ENCODE results near the gene IGSF3.
A peak's percentile ranks its signal among the peaks of the same experiment; 100 is the strongest.
"Not testable (repeated sequence)": the region's sequence is repeated elsewhere in the genome, so short reads cannot be mapped to it uniquely, and the experiment has no call there.

Gene IGSF3

DNA sequence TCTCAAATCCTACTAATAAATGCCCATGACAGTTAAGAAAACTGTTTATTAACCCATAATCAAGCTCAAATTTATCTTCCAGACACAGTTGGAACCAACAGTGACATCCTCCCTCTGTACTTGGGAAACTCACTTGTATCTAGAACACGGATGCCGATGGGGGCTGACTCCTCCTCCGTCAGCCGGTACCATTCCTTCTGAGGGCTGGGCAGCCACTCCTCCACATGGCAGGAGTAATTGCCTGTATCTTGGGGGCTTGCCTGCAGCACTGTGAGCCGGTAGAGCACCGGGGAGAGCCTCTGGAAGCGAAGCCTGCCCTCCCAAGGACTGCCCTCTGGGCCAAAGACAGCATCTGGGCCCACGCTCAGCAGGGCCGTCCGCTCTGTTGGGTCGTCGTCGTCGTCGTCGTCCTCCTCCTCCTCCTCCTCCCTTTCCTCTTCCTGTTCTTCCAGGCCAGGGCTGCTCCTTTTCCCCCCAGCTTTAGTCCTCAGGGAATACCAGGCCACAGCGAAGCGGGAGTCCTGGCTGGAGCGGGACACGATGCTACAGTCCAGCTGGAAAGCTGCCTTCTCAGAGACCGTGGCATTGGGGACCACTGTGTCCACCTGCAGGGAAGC, 88.2 kb downstream of the IGSF3 start:
- DNase-seq (ENCODE audit: low read depth in 2 of 2), result no peak

DNA sequence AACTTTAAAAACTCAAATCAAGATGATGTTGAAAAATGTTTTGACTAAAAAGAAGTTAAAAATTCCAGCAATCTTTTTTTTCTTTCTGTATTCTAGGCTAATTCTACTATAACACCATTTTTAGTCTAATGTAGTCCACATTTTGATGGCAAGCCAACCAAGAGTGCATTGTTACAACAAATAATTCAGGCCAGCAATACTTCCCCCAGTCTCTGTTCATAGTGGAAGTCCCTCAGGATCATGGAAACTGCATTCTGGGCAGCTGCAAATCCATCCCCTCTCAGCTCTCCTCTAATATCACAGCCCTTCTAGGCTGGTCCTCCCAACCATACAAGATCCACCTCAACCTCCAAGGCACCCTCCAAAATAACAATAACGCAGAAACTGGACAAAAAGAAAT, 89.0 kb downstream of the IGSF3 start:
- no peak for DNase-seq (ENCODE audit: low read depth in 2 of 2)

DNA sequence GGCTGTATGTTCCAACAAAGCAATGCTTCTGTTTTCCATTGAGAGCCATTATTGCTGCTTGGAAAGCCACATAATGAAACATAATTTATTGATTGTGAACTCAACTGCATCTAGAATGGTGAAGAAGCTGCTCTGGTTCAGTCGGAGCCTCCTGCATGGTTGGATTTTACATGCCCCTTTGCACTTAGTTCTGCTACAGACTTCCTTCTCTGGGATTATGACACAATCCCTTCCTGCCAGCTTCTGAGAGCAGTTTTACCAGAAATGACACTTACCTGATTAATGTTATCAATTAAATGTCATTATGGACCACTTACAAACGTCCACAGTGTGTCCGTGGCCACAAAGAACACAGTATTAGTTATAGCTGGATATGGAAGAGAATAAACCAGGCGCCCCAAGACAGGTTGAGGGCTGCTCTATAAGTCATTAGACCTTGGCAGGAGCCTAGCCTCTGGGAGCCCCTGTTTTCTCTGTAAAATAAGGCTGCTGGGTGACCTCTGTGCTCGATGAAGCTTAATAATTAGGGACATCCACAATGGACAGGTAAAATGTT, 89.7 kb downstream of the IGSF3 start:
- DNase-seq (ENCODE audit: low read depth in 2 of 2), result no peak

DNA sequence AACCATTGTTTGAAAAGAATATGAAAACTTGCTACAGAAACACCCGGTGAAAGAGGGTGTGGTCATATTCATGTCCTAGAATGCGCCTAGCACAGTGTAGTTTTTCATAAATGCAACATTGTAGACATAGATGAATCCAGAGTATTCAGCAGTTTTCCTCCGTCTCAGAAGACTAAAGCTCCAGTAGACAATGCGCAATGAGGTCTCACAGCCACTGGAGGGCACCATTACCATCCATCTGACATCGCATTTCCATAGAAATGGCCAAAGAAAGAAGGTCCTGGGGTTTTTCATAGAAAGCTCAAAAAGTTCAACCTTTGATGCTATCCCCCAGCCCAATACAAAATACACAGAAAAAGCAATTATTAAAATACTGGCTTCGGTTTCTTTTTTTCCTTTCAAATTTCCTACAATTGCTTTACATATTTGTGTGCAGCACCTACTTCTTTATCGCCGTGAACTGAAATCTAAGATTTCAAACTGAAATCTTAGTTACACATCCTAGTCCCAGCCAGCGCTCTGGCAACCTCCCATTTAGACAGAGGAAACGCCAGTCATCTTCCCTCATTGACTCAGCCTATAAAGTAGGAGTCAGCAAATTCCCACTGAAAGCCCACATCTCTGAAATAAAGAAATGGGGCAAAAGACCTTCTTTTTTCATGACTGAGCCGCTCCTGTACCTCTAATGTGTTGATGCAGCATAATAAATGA, 92.8 kb downstream of the IGSF3 start:
- peak; percentile 21 to 25 for DNase-seq (ENCODE audit: low read depth in 2 of 2)

DNA sequence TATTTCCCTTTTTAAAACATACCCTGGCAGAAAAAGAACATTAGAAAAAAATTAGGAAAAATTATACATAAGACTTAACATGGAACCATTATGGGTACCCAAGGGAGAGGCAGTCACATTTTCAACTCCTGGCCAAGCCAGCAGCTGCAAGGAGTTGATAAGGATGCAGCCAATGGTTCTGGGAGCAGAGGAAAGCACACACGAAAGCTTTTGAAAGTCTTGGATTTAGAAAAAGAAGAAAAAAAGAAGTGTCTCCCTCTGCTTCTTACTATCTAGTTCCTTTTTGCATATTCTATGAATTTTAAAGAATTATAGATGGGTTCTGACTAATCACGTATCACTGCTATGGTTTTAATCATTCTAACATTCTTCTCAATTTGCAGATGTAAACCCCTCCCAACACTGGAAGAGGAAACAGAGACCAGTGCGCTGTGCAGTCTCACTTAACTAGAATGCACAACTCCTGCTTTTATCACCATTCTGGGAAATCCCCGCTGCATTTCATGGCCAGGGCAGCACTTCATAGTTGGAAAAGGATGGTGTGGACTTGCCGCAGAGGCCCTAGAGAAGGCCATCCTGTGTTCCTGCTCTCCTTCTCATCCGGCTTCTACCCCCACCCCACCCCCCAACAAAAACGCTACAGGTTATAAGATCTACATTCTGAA, 94.0 kb downstream of the IGSF3 start:
- no peak for DNase-seq (ENCODE audit: low read depth in 2 of 2)

DNA sequence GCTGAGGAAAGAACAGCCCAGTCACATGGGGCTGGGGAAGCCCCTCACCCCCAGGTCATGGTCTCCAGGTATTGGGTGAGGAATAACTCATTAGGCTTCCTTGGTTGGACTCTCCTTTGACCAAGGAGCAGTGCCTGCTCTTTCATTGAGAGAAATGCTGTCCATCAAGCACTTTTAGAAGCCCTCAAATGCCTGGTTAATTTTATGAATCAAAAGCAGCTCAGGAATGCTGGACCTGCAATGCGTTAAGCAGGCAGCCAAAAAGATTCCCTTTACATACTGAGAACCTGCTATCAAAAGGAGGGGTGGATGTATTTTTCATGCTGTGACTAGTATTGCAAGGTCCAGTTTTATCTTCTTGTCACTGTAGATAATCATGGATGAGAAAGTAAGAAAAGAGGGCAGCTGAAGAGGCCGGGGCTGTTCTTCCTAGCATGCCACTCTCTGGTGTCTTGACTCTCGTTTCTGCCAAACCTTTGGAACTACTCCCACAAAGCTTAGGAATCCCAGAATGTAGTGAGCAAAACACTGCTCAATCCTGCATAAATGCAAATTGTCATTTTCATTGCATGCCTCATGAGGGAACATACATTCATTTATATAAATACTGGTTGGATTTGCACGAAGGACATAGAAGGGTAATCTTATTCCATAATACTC, 94.6 kb downstream of the IGSF3 start:
- no peak for DNase-seq (ENCODE audit: low read depth in 2 of 2)

DNA sequence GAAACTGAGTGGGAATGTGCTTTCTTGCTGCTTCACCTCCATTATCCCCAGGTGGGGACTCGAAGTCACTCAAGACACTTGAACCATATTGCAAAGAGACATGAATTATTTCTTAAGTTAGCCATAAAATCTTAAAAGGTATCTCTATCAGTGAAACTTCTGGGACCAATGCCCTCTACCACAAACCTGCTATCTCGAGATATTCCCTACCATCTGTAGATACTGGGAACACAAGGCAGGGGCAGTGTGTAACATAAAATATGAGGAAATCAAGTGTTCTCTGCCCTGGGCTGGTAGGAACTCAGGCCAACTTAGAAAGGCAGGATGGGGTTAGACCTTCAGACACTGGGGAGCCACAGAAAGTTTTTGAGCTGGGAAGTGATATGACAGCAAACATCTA, 95.4 kb downstream of the IGSF3 start:
- DNase-seq (ENCODE audit: low read depth in 2 of 2), result no peak

DNA sequence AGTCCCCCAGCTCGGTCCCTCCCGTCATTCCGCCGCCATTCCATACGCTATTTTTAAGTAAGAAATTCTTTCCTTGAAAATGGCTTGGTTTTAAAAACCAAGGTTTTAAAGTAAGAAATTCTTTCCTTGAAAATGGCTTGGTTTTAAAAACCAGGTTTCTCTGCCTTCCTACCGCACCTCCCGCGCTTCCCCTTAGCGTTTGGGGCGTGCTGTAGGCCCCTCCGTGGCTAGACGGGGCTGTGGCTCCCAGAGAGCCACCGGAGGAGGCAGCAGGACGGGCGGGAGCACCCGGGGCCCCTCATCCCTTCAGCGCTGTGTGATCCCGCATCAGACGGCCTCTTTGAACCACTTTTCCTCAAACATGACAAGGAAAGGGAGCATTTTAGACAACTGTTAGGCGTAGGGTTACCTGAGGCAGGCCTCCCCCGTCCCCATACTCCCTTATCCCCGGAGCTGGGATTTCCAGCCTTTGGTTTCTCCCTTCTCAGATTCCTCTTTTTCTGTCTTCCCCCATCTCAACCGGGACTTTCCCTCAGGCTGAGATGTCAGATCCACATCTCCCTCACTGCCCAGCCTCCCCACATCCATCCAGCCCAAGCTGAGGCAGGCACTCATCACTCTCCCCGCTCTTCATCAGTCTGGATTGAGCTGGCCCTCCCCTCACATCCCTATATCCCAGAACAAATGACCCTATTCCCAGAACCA, 96.2 kb downstream of the IGSF3 start:
- no peak for DNase-seq (ENCODE audit: low read depth in 2 of 2)

DNA sequence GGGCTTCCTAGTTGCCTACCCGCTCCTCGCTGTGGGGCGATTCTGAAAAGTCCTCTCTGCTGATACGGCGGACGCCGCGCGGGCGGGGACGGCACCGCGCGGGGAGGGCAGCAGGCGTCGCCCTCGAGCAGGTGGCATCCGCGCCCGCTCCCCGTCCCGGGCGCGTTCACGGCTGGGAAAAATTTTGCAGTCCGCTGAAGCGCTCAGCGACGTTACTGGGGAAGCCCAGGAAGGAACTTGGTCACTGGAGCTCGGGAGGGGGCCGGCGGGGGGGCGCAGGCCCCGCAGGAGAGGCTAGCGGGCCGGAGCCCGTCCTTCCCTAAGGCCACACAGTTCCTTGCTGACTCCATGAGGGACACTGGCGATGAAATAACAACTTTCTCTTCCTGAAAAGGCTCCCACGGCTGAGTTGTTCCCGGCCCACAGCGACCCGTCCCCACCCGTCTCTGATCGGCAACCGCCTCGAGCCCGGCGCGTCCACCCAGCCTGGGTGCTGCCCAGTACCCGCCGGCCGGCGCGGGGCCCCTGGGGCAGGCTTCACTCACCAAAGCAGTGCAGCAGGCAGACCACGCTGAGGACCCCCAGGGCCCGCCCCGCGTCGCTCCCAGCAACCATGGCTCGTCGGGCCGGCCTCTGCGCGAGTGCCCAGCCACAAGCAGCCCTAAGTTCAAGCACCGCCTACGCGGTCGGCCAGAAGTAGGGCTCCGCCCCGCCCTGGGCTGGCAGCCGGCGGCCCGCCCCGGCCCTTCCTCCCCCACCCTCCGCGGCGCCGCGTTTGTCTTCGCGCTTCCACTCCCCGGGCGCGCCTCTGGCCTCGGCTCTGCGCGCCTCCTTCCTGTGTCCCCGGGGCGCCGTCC, 96.9 kb downstream of the IGSF3 start, which contains the start of gene CD58:
TSS of gene CD58 (minus strand) at position 669 of the 857 bp plus-strand sequence. CDS start at position 615, 54 bp downstream.
- peak; percentile 86 to 89 for DNase-seq (ENCODE audit: low read depth in 2 of 2)

DNA sequence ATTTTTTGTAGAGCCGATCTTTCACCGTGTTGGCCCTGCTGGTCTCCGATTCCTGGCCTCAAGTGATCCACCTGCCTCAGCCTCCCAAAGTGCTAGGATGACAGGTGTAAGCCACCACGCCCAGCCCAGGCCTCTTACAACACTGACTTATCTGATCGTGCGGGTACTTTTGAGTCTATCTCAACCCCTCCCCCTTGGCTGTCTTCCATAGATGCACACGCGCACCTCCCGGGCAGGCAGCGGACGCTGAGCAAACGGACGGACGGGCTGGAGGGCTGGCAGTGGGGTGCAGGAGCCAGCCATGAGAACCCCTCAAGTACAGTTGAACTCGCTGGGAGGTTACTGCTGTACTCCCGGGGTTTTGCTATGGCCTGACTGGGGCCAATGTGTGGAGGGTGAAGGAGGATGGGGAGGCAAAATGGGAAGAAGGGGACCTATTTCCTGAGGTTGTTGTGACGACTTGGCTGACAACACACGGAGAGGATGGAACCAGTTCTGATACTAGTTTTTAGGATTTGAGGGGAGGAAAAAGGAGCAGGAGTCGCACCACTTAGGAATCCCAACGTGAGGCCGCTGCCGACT, 97.7 kb downstream of the IGSF3 start:
- peak; percentile 27 to 36 for DNase-seq (ENCODE audit: low read depth in 2 of 2)

DNA sequence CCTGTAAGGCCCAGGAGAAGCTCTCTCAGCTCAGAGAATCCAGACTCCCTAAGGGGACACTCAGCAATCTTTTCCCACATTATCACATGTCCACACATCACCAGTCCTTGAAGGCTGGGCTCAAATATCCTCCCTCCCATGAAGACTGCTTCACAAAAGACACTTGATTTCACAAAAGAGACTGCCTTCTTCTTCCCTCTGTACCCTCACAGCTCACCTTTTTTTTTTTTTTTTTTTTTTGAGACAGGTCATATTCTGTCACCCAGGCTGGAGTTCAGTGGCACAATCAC, 98.2 kb downstream of the IGSF3 start:
- no peak for DNase-seq (ENCODE audit: low read depth in 2 of 2)

DNA sequence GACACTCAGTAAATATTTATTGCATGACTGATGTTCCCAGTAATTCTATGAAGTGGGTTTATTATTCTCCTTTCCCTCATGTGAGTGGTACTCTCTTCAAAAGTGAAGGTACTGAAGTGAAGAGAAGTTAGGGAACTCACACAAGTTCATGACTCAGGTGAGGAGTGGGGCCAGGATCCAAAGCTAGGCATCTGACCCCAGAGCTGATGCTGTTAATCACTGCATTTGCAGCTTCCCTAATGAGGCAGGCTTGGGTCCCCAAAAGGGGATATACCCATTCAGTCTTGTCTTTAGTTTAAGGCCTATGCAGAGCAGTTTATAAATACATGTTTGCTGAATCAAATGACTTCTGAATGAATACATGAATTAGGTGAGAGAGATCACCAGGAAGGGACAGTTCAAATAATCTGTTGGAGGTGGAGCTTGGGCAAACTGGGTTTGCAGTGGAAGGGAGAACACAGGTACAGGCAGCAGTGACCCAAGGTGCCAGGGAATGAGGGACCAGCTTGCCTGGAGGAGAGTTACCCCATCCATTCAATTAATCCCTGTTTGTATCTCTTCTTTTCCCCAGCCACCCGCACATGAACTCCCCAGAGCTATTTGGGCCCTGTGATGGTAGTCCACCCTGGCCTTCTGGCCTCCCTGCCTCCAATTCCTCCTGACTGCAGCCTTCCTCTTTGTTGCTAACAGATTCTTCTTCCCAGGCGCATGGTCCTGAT, 98.7 kb downstream of the IGSF3 start:
- DNase-seq (ENCODE audit: low read depth in 2 of 2), result no peak

DNA sequence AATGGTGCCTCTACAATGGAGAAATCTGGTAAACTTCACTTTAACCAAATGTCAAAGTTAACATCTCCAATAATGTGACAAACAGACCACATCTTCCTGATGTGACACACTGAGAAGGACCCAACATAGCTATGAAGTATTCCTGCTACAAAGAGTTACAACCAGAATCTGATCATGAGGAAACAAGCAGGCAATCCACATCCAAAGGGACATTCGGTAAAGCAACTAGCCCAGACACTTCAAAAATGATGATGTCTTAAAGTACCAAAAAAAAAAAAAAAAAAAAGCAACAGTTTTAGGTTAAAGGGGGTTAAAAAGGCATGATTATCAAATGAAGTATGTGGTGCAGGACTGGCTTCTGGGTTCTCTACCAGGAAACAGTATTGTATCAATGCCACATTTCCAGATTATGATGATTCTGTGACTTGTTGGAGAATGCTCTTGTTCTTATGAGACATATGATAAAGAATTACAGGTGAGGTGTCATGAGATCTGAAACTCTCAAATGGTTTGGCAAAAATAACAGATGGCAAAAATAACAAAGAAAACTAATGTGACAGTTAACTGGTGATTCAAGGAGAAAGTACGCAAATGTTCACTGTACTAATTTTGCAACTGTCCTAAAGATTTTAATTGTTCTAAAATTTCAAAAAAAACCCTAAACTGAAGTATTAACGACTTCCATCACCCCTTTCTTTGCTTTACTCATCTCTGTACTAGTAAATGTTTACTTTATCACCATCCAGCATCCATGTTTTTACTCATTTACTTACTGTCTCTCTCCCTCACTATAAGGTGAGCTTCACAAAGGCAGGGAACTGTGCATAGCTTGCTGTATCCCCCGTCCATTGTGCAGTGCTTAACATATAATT, 99.5 kb downstream of the IGSF3 start:
- DNase-seq (ENCODE audit: low read depth in 2 of 2), result no peak

DNA sequence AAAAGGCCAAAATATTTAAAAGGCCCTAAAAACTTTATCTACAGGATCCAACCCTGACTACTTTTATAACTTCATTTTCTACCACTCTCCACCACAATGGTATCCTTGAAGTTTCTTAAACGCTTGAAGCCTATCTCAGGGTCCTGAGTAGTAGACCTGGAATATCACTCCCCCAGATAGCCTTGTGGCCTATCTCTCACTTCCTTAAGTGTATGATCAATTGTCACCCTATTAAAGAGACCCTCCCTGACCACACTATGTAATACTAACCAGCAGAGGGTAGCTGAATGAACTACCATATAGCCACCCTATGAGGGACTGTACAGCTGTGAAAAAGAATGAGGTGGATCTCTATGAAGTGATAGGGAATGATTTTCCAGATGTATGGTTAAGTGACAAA, 102.3 kb downstream of the IGSF3 start:
- no peak for DNase-seq (ENCODE audit: low read depth in 2 of 2)

DNA sequence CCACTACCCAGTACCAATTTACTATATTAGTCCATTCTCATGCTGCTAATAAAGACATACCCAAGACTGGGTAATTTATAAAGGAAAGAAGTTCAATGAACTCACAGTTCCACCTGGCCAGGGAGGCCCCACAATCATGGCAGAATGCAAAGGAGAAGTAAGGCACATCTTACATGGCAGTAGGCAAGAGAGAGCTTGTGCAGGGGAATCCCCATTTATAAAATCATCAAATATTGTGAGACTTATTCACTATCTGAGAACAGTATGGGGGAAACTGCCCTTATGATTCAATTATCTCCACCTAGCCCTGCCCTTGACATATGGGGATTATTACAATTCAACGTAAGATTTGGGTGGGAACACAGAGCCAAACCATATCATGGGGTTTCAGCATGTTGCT, 103.1 kb downstream of the IGSF3 start:
- no peak for DNase-seq (ENCODE audit: low read depth in 2 of 2)

DNA sequence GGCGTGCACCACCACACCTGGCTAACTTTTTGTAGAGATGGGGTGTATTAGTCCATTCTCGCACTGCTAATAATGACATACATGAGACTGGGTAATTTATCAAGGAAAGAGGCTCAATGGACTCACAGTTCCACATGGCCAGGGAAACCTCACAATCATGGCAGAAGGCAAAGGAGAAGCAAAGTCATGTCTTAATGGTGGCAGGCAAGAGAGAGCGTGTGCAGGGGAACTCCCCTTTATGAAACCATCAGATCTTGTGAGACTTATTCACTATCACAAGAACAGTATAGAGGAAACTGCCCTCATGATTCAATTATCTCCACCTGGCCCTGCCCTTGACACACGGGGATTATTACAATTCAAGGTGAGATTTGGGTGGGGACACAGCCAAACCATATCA, 105.1 kb downstream of the IGSF3 start:
- not testable (repeated sequence) for DNase-seq (ENCODE audit: low read depth in 2 of 2)

DNA sequence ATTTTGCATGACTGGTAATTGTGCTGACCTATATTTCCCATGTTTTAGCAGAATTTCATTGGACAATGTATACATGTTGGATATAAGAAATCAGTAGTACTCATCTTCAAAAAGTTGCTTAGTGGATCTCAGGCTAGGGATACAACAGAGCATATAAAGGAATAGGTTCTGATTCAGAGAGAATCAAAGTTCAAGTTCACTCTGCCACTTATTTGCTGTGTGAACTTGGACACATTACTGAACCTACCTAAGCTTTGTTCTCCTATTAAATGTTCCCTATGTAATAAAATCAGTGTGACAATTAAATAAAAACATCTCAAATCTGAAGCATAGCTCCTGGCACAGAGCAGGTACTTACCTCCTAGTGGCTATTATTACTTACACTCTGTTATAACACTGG, 106.0 kb downstream of the IGSF3 start:
- no peak for DNase-seq (ENCODE audit: low read depth in 2 of 2)

DNA sequence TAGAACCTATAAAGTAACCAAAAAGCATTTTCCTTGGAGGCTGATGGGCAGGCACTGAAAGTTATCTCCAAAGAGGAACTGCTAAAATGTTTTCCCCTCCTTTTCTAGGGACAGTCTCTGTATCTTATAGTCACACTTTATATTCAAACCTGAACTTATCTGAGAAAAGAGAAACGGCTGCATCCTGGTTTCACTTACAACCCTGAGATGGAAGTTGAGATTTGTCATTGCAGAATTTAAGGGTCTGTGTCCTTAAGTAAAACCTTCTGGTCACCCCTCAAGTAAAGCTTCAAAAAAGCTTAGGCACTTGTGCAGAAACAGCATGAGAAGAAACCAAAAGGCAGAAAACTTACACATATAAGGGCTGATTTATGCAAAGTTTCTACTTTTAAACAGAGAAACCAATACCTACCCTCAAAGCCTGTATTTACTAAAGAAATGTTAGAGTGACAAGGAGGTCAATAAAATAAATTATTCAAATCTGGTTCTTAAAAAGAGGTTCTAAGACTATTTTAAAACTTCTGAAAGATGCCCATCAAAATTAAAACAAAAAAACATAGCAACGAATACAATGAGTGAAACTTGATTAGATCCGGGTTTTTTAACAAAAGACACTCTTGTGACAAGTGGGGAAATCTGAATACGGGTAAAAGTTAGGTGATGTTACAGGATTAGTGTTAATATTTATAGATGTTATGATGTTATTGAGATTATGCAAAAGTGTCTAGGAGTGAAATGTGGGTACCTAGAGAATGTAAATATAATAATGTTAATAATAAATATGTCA, 106.6 kb downstream of the IGSF3 start:
- no peak for DNase-seq (ENCODE audit: low read depth in 2 of 2)
